ENCODE data around the gene PLBD2. TPM values are rescaled to one million over a fixed set of nuclear protein-coding genes. Genes with fewer than 3 reads are reported as not detected.

PLBD2 gene
- total and polyA plus RNA-seq, 9 of the 15 experiments (the other 6 are each of a cell fraction or from before 2014, with no cell fraction given): 2.4 to 37.4 (median 6.0) TPM

DNA sequence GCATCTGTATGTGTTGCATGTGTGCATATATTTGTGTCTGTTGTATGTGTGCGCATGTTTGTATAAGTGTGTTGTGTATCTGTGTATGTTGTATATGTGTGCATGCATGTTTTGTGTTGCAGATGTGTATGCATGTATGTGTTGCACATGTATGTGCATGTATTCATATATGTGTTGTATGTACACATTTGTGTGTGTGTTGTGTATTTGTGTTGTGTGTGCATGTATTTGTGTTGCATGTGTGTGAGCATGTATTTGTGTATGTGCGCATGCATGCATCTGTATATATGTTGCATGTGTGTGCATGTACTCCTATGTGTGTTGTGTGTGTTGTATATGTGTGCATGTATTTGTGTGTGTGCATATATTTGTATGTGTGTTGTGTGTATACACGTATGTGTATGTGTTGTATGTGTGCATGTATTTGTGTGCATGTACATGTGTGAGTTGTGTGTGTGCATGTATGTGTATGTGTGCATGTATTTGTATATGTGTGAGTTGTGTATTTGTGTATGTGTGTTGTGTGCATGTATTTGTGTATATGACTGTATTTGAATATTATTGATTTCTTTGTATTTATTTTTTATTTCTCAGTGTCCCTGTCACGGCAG lies 40.2 kb upstream of the PLBD2 start (continued):
- TF ChIP-seq, protein P1, sequence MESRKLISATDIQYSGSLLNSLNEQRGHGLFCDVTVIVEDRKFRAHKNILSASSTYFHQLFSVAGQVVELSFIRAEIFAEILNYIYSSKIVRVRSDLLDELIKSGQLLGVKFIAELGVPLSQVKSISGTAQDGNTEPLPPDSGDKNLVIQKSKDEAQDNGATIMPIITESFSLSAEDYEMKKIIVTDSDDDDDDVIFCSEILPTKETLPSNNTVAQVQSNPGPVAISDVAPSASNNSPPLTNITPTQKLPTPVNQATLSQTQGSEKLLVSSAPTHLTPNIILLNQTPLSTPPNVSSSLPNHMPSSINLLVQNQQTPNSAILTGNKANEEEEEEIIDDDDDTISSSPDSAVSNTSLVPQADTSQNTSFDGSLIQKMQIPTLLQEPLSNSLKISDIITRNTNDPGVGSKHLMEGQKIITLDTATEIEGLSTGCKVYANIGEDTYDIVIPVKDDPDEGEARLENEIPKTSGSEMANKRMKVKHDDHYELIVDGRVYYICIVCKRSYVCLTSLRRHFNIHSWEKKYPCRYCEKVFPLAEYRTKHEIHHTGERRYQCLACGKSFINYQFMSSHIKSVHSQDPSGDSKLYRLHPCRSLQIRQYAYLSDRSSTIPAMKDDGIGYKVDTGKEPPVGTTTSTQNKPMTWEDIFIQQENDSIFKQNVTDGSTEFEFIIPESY (CRISPR knock-in tag; IDR thresholded peaks at IDR 0.05): no peak
- TF ChIP-seq DEAF1 (CRISPR knock-in tag; IDR thresholded peaks at IDR 0.05): no peak
- no peak for TF ChIP-seq TRIM28 (IDR thresholded peaks at IDR 0.05)
- no peak for TF ChIP-seq CUX1 (CRISPR knock-in tag; IDR thresholded peaks at IDR 0.05)
- TF ChIP-seq PURB (CRISPR knock-in tag; IDR thresholded peaks at IDR 0.05; ENCODE audit: low read depth): no peak
- no peak for TF ChIP-seq GABPA (tag; conservative IDR thresholded peaks at IDR 0.05; ENCODE audit: low read depth)
- no peak for TF ChIP-seq MEF2D (tag; conservative IDR thresholded peaks at IDR 0.05; ENCODE audit: low read depth)
- no peak for TF ChIP-seq ZNF165 (CRISPR knock-in tag; IDR thresholded peaks at IDR 0.05; ENCODE audit: borderline replicate concordance)
- peak; percentile 66; the same call in 1 of the 2 replicates for TF ChIP-seq NFRKB (IDR thresholded peaks at IDR 0.05; ENCODE audit: low read depth)
- TF ChIP-seq BCOR (IDR thresholded peaks at IDR 0.05): peak; percentile 6; the same call in 1 of the 2 replicates
- no peak for TF ChIP-seq FOXP4 (CRISPR knock-in tag; IDR thresholded peaks at IDR 0.05; ENCODE audit: borderline replicate concordance)
- TF ChIP-seq ZNF174 (CRISPR knock-in tag; IDR thresholded peaks at IDR 0.05): no peak
- TF ChIP-seq PML (IDR thresholded peaks at IDR 0.05; ENCODE audit: low read length): no peak

Measured in K562 (cell line).